Astrocyte of the spinal cord (primary cell): ENCODE data around the gene ZNF212.
A peak's percentile ranks its signal among the peaks of the same experiment; 100 is the strongest.
"Not testable (repeated sequence)": the region's sequence is repeated elsewhere in the genome, so short reads cannot be mapped to it uniquely, and the experiment has no call there.

Experiments
- DNase-seq: peaks from one replicate; pipeline ENCODE4 v3.0.0; 2011; ENCODE audit warnings: low read depth, low spot score
- H3K4me3 ChIP-seq: 2 replicates; pipeline ENCODE4 v1.5.1; 2011; ENCODE audit warnings: low read depth, mild to moderate bottlenecking, low read length, moderate library complexity
- CTCF ChIP-seq: IDR thresholded peaks from 2 replicates; pipeline ENCODE4 v1.5.1; 2012; ENCODE audit warnings: low read depth, mild to moderate bottlenecking, low read length, inconsistent platforms
- in situ Hi-C: cut with HindIII; loops from 2 replicates; pipeline ENCODE4 v1.10.0; 2017; ENCODE audit warnings: low sequenced_read_pairs

The ZNF212 gene

GRCh38 chr7:149240637-149241036 lies 1.2 kb downstream of the ZNF212 start:
- no peak for TF ChIP-seq CTCF
- no peak for DNase-seq
- peak overlapping the region; percentile 63 for H3K4me3 ChIP-seq
- in situ Hi-C loops, result no loop called here

- TF ChIP-seq CTCF, result no peak
- no peak overlapping the region for H3K4me3 ChIP-seq
- DNase-seq, result no peak
- in situ Hi-C loops, result no loop called here
Measured at GRCh38 chr7:149241696-149242095, 2.2 kb downstream of the ZNF212 start.

GRCh38 chr7:149245244-149245643 lies 5.8 kb downstream of the ZNF212 start:
- no peak for DNase-seq
- in situ Hi-C loops, result no loop called here

GRCh38 chr7:149245744-149246143 lies 6.3 kb downstream of the ZNF212 start:
- in situ Hi-C loops, result no loop called here
- H3K4me3 ChIP-seq, result no peak overlapping the region
- TF ChIP-seq CTCF, result no peak
- no peak for DNase-seq

More at GRCh38 chr7:149245244-149245643, 5.8 kb downstream of the ZNF212 start:
- no peak for TF ChIP-seq CTCF
- no peak overlapping the region for H3K4me3 ChIP-seq

GRCh38 chr7:149248777-149249176 lies 9.3 kb downstream of the ZNF212 start:
- in situ Hi-C loops, result no loop called here
- H3K4me3 ChIP-seq, result no peak overlapping the region
- no peak for TF ChIP-seq CTCF
- DNase-seq, result no peak

GRCh38 chr7:149250151-149250550 lies 10.7 kb downstream of the ZNF212 start:
- H3K4me3 ChIP-seq, in situ Hi-C loops, DNase-seq: not testable (repeated sequence)

GRCh38 chr7:149251518-149251917 lies 12.1 kb downstream of the ZNF212 start:
- H3K4me3 ChIP-seq, in situ Hi-C loops, DNase-seq: not testable (repeated sequence)

GRCh38 chr7:149252378-149252777 lies 12.9 kb downstream of the ZNF212 start:
- in situ Hi-C loops, result no loop called here
- H3K4me3 ChIP-seq, result no peak overlapping the region
- TF ChIP-seq CTCF, result no peak
- no peak for DNase-seq
